ENCODE measurements around the gene TMEM135.
"Not testable (repeated sequence)": the region's sequence is repeated elsewhere in the genome, so short reads cannot be mapped to it uniquely, and the experiment has no call there.

TMEM135 gene

GRCh38 chr11:87275176-87275575, 237.4 kb downstream of the TMEM135 start:
- no peak for TF ChIP-seq CTCF (IDR thresholded peaks at IDR 0.05; ENCODE audit: low read length, missing control alignments)
- no peak overlapping the region for H3K4me3 ChIP-seq (replicated peaks; ENCODE audit: low read depth, low read length)
- no peak for DNase-seq (ENCODE audit: low read depth)

- TF ChIP-seq CTCF (IDR thresholded peaks at IDR 0.05; ENCODE audit: low read length, missing control alignments): no peak
- DNase-seq (ENCODE audit: low read depth): no peak
- H3K4me3 ChIP-seq (replicated peaks; ENCODE audit: low read depth, low read length): no peak overlapping the region
Measured at GRCh38 chr11:87280143-87280542, 242.4 kb downstream of the TMEM135 start.

GRCh38 chr11:87281496-87281895, 243.8 kb downstream of the TMEM135 start:
- peak; percentile 41 for TF ChIP-seq CTCF (IDR thresholded peaks at IDR 0.05; ENCODE audit: low read length, missing control alignments)
- peak; percentile 91 for DNase-seq (ENCODE audit: low read depth)
- H3K4me3 ChIP-seq (replicated peaks; ENCODE audit: low read depth, low read length): no peak overlapping the region

GRCh38 chr11:87284306-87284705, 246.6 kb downstream of the TMEM135 start:
- TF ChIP-seq CTCF (IDR thresholded peaks at IDR 0.05; ENCODE audit: low read length, missing control alignments): no peak
- no peak overlapping the region for H3K4me3 ChIP-seq (replicated peaks; ENCODE audit: low read depth, low read length)
- no peak for DNase-seq (ENCODE audit: low read depth)

- not testable (repeated sequence) for DNase-seq (ENCODE audit: low read depth)
Measured at GRCh38 chr11:87285674-87286073, 247.9 kb downstream of the TMEM135 start.

GRCh38 chr11:87286338-87286737, 248.6 kb downstream of the TMEM135 start:
- no peak for TF ChIP-seq CTCF (IDR thresholded peaks at IDR 0.05; ENCODE audit: low read length, missing control alignments)
- H3K4me3 ChIP-seq (replicated peaks; ENCODE audit: low read depth, low read length): no peak overlapping the region
- no peak for DNase-seq (ENCODE audit: low read depth)

More at GRCh38 chr11:87285674-87286073, 247.9 kb downstream of the TMEM135 start:
- not testable (repeated sequence) for H3K4me3 ChIP-seq (replicated peaks; ENCODE audit: low read depth, low read length)

GRCh38 chr11:87290304-87290922, 252.7 kb downstream of the TMEM135 start:
- no peak overlapping the region for H3K4me3 ChIP-seq (replicated peaks; ENCODE audit: low read depth, low read length)
- TF ChIP-seq CTCF (IDR thresholded peaks at IDR 0.05; ENCODE audit: low read length, missing control alignments): peak; percentile 56
- DNase-seq (ENCODE audit: low read depth): peak; percentile 82
